Bronchial epithelial cell (primary cell): ENCODE measurements around the gene GABRB3. TPM values are rescaled to one million over a fixed set of nuclear protein-coding genes. Genes with fewer than 3 reads are reported as not detected.
A peak's percentile ranks its signal among the peaks of the same experiment; 100 is the strongest.

Experiments
- DNase-seq: peaks from one replicate; pipeline ENCODE4 v3.0.0-alpha.2; 2010; ENCODE audit warnings: low read depth
- FAIRE-seq: peaks from 2 replicates; lab custom pipeline; 2011; peaks lifted over from hg19 to GRCh38; lab: Jason Lieb, UNC
- H3K27me3 ChIP-seq: 2 replicates; pipeline ENCODE4 v1.5.1; 2011; ENCODE audit warnings: low read length; ENCODE audit not compliant: control insufficient read depth, insufficient read depth
- H3K36me3 ChIP-seq: 2 replicates; pipeline ENCODE4 v1.5.1; 2011; ENCODE audit warnings: low read length; ENCODE audit not compliant: control insufficient read depth, insufficient read depth
- H3K4me3 ChIP-seq: 2 replicates; pipeline ENCODE4 v1.5.1; 2011; ENCODE audit warnings: mild to moderate bottlenecking, low read depth, low read length, control low read depth
- CTCF ChIP-seq: IDR thresholded peaks from 2 replicates; pipeline ENCODE4 v1.5.1; 2011; ENCODE audit warnings: mild to moderate bottlenecking, moderate library complexity, low read length, control low read depth, inconsistent platforms; ENCODE audit not compliant: insufficient read depth, severe bottlenecking
- total RNA-seq: library from RNA; depleted of rRNA; stranded (reverse); fragments of >200 nt; gene quantifications from 2 replicates; pipeline ENCODE4 v1.2.1, GENCODE V29; 2014

Gene GABRB3
- total RNA-seq, 1 donor from 2014 or later = 1.1 TPM

GRCh38 chr15:26632500-26632899 lies 140.4 kb downstream of the GABRB3 start:
- H3K27me3 ChIP-seq = no peaks in the 10 kb centered on the region
- FAIRE-seq (no peak), DNase-seq (no peak)
- TF ChIP-seq CTCF = no peak
- no peak overlapping the region for H3K4me3 ChIP-seq
- no peaks in the 10 kb centered on the region for H3K36me3 ChIP-seq

GRCh38 chr15:26631894-26632293 lies 141.0 kb downstream of the GABRB3 start:
- H3K27me3 ChIP-seq = no peaks in the 10 kb centered on the region
- no peak for FAIRE-seq

GRCh38 chr15:26630857-26631256 lies 142.0 kb downstream of the GABRB3 start:
- DNase-seq (no peak), FAIRE-seq (no peak)
- TF ChIP-seq CTCF = no peak
- Histone ChIP-seq H3K4me3 (no peak overlapping the region), H3K36me3 (no peaks in the 10 kb centered on the region), H3K27me3 (no peaks in the 10 kb centered on the region)

More at GRCh38 chr15:26631894-26632293, 141.0 kb downstream of the GABRB3 start:
- no peak overlapping the region for H3K4me3 ChIP-seq
- no peak for DNase-seq
- TF ChIP-seq CTCF = no peak
- no peaks in the 10 kb centered on the region for H3K36me3 ChIP-seq

- no peaks in the 10 kb centered on the region for H3K36me3 ChIP-seq
- H3K4me3 ChIP-seq = peak overlapping the region; percentile 36
- no peaks in the 10 kb centered on the region for H3K27me3 ChIP-seq
- FAIRE-seq (no peak), DNase-seq (peak; percentile 50)
- no peak for TF ChIP-seq CTCF
Measured at GRCh38 chr15:26628879-26629529, 143.9 kb downstream of the GABRB3 start.

GRCh38 chr15:26628071-26628470 lies 144.8 kb downstream of the GABRB3 start:
- Histone ChIP-seq H3K36me3 (no peaks in the 10 kb centered on the region), H3K4me3 (peak overlapping the region; percentile 36), H3K27me3 (no peaks in the 10 kb centered on the region)
- TF ChIP-seq CTCF = no peak
- FAIRE-seq = no peak
- peak; percentile 63 for DNase-seq

GRCh38 chr15:26624128-26624527 lies 148.7 kb downstream of the GABRB3 start:
- FAIRE-seq (no peak), DNase-seq (no peak)
- H3K4me3 ChIP-seq = no peak overlapping the region
- H3K36me3 ChIP-seq = no peaks in the 10 kb centered on the region
- TF ChIP-seq CTCF = no peak
- no peaks in the 10 kb centered on the region for H3K27me3 ChIP-seq
